Ovary (tissue), 9 donors: ENCODE data around the gene CDH23. TPM values are rescaled to one million over a fixed set of nuclear protein-coding genes. Genes with fewer than 3 reads are reported as not detected.

Experiments used
- DNase-seq, 5 donors: peaks; one replicate each; pipeline ENCODE4 v3.0.0-alpha.2; 2019 to 2020
- H3K27ac ChIP-seq, 2 donors: fragments of 200-600 bp; one replicate each; pipeline versions ENCODE4 v1.5.1 to v1.8.0; 2019 to 2022
- H3K27me3 ChIP-seq: fragments of 200-600 bp; one replicate; pipeline ENCODE4 v1.8.0; 2022
- H3K36me3 ChIP-seq: fragments of 200-600 bp; sonication (generic); one replicate; pipeline ENCODE4 v1.5.1; 2019
- H3K4me1 ChIP-seq: one replicate; pipeline ENCODE4 v1.8.1; 2013; ENCODE audit warnings: mild to moderate bottlenecking, moderate library complexity; ENCODE audit not compliant: insufficient read depth
- H3K4me3 ChIP-seq: fragments of 200-600 bp; sonication (generic); one replicate; pipeline ENCODE4 v1.5.1; 2017
- H3K9me3 ChIP-seq, 2 donors: fragments of 200-600 bp in 1 of 2; sonication (generic) in 1 of 2; one replicate each; pipeline versions ENCODE4 v1.5.1 to v1.8.1; 2013 to 2019; ENCODE audit warnings: mild to moderate bottlenecking in 1 of 2, moderate library complexity in 1 of 2
- CTCF ChIP-seq, 3 donors: fragments of 450-650 bp in 2 of 3; fragments of 200-600 bp in 1 of 3; IDR thresholded peaks; one replicate each; pipeline versions ENCODE4 v1.5.1 to v1.8.0; 2016 to 2022; ENCODE audit warnings: antibody characterized with exemption in 3 of 3, mild to moderate bottlenecking in 1 of 3
- EP300 ChIP-seq: sonication (generic); formaldehyde crosslinking; IDR thresholded peaks from one replicate; pipeline ENCODE4 v1.6.1; 2017; ENCODE audit warnings: antibody characterized with exemption
- POLR2A ChIP-seq: fragments of 450-650 bp; IDR thresholded peaks from one replicate; pipeline ENCODE4 v1.6.1; 2017; ENCODE audit warnings: antibody characterized with exemption, mild to moderate bottlenecking, moderate library complexity
- WGBS, 3 donors: extraction: QIAGEN DNeasy Blood & Tissue Kit in 1 of 3; methylation state at CpG; one replicate each; pipeline versions ENCODE4 v1.1.5 to v1.1.7; 2013 to 2017; 5-methylcytosine and 5-hydroxymethylcytosine counted together
- intact Hi-C, 4 donors: fragments of 100-400 bp; cut with DNase I; formaldehyde crosslinking; loops; one replicate each; pipeline versions ENCODE4 v1.11.0 to v1.15.1; 2022 to 2023
- polyA plus RNA-seq, 2 donors: library from polyadenylated mRNA; stranded (reverse); fragments of 200-250 nt in 1 of 2; fragments of 350-450 nt in 1 of 2; fragmentation: Illumina TruSeq in 1 of 2; extraction: RNeasy Lipid Tissue Mini Kit (QIAGEN cat#74804) in 1 of 2; gene quantifications; one replicate each; pipeline ENCODE4 v1.2.3, GENCODE V29; 2013 to 2014
- total RNA-seq, 7 donors: library from RNA; depleted of rRNA in 2 of 7; stranded (reverse); fragments of >200 nt in 2 of 7; fragmentation: NEBNext Ultra II Directional in 3 of 7; extraction: Animal tissue kit (Norgen Biotek cat#: 25700) in 3 of 7; gene quantifications; one replicate each; pipeline versions ENCODE4 v1.1.0 to v1.2.4, GENCODE V29; 2016 to 2023
- donor health status: DM: no; HTN: no; CAD: no; lungs with moderate emphysema.
- donor health status: DM: no; HTN: no; CAD: no.
- donor health status: Bipolar disorder and iron deficiency.
- donor health status: DM: yes; HTN: yes; CAD: no.
- donor health status: DM: no; HTN: no; CAD: no.
- donor health status: DM: yes; HTN: yes; CAD: no.

The CDH23 gene
- total and polyA plus RNA-seq, 9 donors, result 7.5 to 108 (median 39.1) TPM

GRCh38 chr10:71831646-71832552 is 435.2 kb downstream of the CDH23 start:
- no peak for DNase-seq
- WGBS, 3 donors, result 91 to 92% (median 92%) methylated on average over 19 of the region's 19 CpGs
- H3K9me3 ChIP-seq, result no peaks in the 10 kb centered on the region
- H3K36me3 ChIP-seq, result no peaks in the 10 kb centered on the region
- no peak overlapping the region for H3K4me3 ChIP-seq
- peaks cover 8% of the 10 kb centered on the region for H3K4me1 ChIP-seq
- TF ChIP-seq POLR2A (no peak), EP300 (no peak), CTCF (IDR thresholded peaks at IDR 0.05) (no peak)
- no peak overlapping the region for H3K27ac ChIP-seq
- no peaks in the 10 kb centered on the region for H3K27me3 ChIP-seq
- intact Hi-C loops, result no loop called here

- no peaks in the 10 kb centered on the region for H3K36me3 ChIP-seq
- H3K4me1 ChIP-seq, result peaks cover 17% of the 10 kb centered on the region
- no peak overlapping the region for H3K27ac ChIP-seq
- 84 to 90% (median 89%) methylated on average over 5 of the region's 5 CpGs for WGBS, 3 donors
- no peaks in the 10 kb centered on the region for H3K27me3 ChIP-seq
- H3K4me3 ChIP-seq, result no peak overlapping the region
- intact Hi-C loops, result no loop called here
- no peak for TF ChIP-seq EP300
- no peak for DNase-seq
- no peaks in the 10 kb centered on the region for H3K9me3 ChIP-seq
Observed at GRCh38 chr10:71832967-71833366, 436.2 kb downstream of the CDH23 start.

GRCh38 chr10:71833451-71834342 is 437.0 kb downstream of the CDH23 start:
- TF ChIP-seq POLR2A (no peak), EP300 (no peak), CTCF (IDR thresholded peaks at IDR 0.05) (no peak)
- DNase-seq, result no peak
- WGBS, 3 donors, result 94 to 97% (median 95%) methylated on average over 8 of the region's 8 CpGs
- Histone ChIP-seq H3K27ac (no peak overlapping the region), H3K36me3 (no peaks in the 10 kb centered on the region), H3K9me3 (no peaks in the 10 kb centered on the region), H3K27me3 (no peaks in the 10 kb centered on the region), H3K4me3 (no peak overlapping the region), H3K4me1 (peaks cover 17% of the 10 kb centered on the region)
- intact Hi-C loops, result no loop called here

GRCh38 chr10:71834343-71834674 is 437.6 kb downstream of the CDH23 start:
- Histone ChIP-seq H3K4me1 (peaks cover 17% of the 10 kb centered on the region), H3K4me3 (no peak overlapping the region), H3K27ac (no peak overlapping the region), H3K36me3 (no peaks in the 10 kb centered on the region), H3K9me3 (no peaks in the 10 kb centered on the region), H3K27me3 (no peaks in the 10 kb centered on the region)
- TF ChIP-seq CTCF (IDR thresholded peaks at IDR 0.05) (no peak), POLR2A (no peak), EP300 (no peak)
- intact Hi-C loops, result no loop called here
- 84 to 90% (median 89%) methylated on average over 14 of the region's 14 CpGs for WGBS, 3 donors
- DNase-seq, result no peak
